Measurements from ENCODE around the gene PCTP. TPM values are rescaled to one million over a fixed set of nuclear protein-coding genes. Genes with fewer than 3 reads are reported as not detected.

The PCTP gene
- total RNA-seq, 1 donor from 2014 or later = 78.1 TPM

- Mint-ChIP-seq H3K36me3 (ENCODE audit: low read depth, unreplicated experiment) (no peaks in the 10 kb centered on the region), H3K9me3 (ENCODE audit: unreplicated experiment) (no peaks in the 10 kb centered on the region), H3K4me3 (ENCODE audit: unreplicated experiment) (no peak overlapping the region), H3K27me3 (ENCODE audit: unreplicated experiment) (no peaks in the 10 kb centered on the region), H3K4me1 (ENCODE audit: unreplicated experiment) (peaks cover 50% of the 10 kb centered on the region), H3K27ac (ENCODE audit: unreplicated experiment) (no peak overlapping the region)
- no peak for TF ChIP-seq CTCF (IDR thresholded peaks at IDR 0.05; ENCODE audit: unreplicated experiment)
- no peak for DNase-seq (ENCODE audit: low spot score)
Observed at GRCh38 chr17:55729484-55729883, 21.4 kb upstream of the PCTP start.

- no peak overlapping the region for H3K27ac Mint-ChIP-seq (ENCODE audit: unreplicated experiment)
- DNase-seq (ENCODE audit: low spot score) = no peak
- no peaks in the 10 kb centered on the region for H3K27me3 Mint-ChIP-seq (ENCODE audit: unreplicated experiment)
- no peak for TF ChIP-seq CTCF (IDR thresholded peaks at IDR 0.05; ENCODE audit: unreplicated experiment)
- H3K36me3 Mint-ChIP-seq (ENCODE audit: low read depth, unreplicated experiment) = no peaks in the 10 kb centered on the region
- peaks cover 51% of the 10 kb centered on the region for H3K4me1 Mint-ChIP-seq (ENCODE audit: unreplicated experiment)
- H3K9me3 Mint-ChIP-seq (ENCODE audit: unreplicated experiment) = no peaks in the 10 kb centered on the region
- H3K4me3 Mint-ChIP-seq (ENCODE audit: unreplicated experiment) = no peak overlapping the region
Observed at GRCh38 chr17:55730380-55730779, 20.5 kb upstream of the PCTP start.

GRCh38 chr17:55730808-55731207, 20.0 kb upstream of the PCTP start:
- TF ChIP-seq CTCF (IDR thresholded peaks at IDR 0.05; ENCODE audit: unreplicated experiment) = no peak
- Mint-ChIP-seq H3K9me3 (ENCODE audit: unreplicated experiment) (no peaks in the 10 kb centered on the region), H3K4me1 (ENCODE audit: unreplicated experiment) (peaks cover 49% of the 10 kb centered on the region), H3K27ac (ENCODE audit: unreplicated experiment) (no peak overlapping the region), H3K36me3 (ENCODE audit: low read depth, unreplicated experiment) (no peaks in the 10 kb centered on the region), H3K27me3 (ENCODE audit: unreplicated experiment) (no peaks in the 10 kb centered on the region), H3K4me3 (ENCODE audit: unreplicated experiment) (no peak overlapping the region)
- no peak for DNase-seq (ENCODE audit: low spot score)

GRCh38 chr17:55731586-55732250, 19.1 kb upstream of the PCTP start:
- H3K4me3 Mint-ChIP-seq (ENCODE audit: unreplicated experiment) = no peak overlapping the region
- no peak for TF ChIP-seq CTCF (IDR thresholded peaks at IDR 0.05; ENCODE audit: unreplicated experiment)
- H3K27ac Mint-ChIP-seq (ENCODE audit: unreplicated experiment) = no peak overlapping the region
- H3K27me3 Mint-ChIP-seq (ENCODE audit: unreplicated experiment) = no peaks in the 10 kb centered on the region
- peaks cover 47% of the 10 kb centered on the region for H3K4me1 Mint-ChIP-seq (ENCODE audit: unreplicated experiment)
- no peaks in the 10 kb centered on the region for H3K9me3 Mint-ChIP-seq (ENCODE audit: unreplicated experiment)
- no peaks in the 10 kb centered on the region for H3K36me3 Mint-ChIP-seq (ENCODE audit: low read depth, unreplicated experiment)
- DNase-seq (ENCODE audit: low spot score) = no peak

GRCh38 chr17:55734128-55734781, 16.6 kb upstream of the PCTP start:
- Mint-ChIP-seq H3K4me3 (ENCODE audit: unreplicated experiment) (no peak overlapping the region), H3K9me3 (ENCODE audit: unreplicated experiment) (no peaks in the 10 kb centered on the region), H3K36me3 (ENCODE audit: low read depth, unreplicated experiment) (no peaks in the 10 kb centered on the region), H3K27me3 (ENCODE audit: unreplicated experiment) (no peaks in the 10 kb centered on the region), H3K27ac (ENCODE audit: unreplicated experiment) (no peak overlapping the region), H3K4me1 (ENCODE audit: unreplicated experiment) (peaks cover 39% of the 10 kb centered on the region)
- no peak for TF ChIP-seq CTCF (IDR thresholded peaks at IDR 0.05; ENCODE audit: unreplicated experiment)
- no peak for DNase-seq (ENCODE audit: low spot score)

All from endothelial cell (in vitro differentiated cells).